ENCODE results near the gene IL17D.

DNA sequence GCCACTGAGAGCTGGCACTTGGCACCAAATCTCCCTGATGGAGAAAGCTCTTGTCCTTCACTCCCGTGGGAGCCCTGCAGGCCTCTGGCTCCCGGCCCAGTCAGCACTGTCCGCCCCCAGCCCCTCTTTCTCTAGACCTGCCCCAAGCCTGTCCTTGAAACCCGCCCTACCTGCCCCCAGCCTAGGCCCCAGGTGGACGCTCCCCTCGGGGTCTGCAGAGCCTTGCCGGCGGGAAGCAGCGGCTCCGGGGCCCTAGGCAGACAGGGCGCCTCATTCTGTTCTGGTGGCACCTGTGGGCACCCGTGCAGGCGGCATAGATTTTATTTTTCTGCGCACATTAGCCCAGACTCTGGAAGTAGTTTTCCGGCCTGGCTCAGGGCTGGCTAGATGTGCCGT lies 17.6 kb downstream of the IL17D start:
- TF ChIP-seq POLR2A (IDR thresholded peaks at IDR 0.05) (no peak), CTCF (IDR thresholded peaks at IDR 0.05) (no peak)
